GM21717 (cell line): ENCODE data around the gene RAMAC.
A peak's percentile ranks its signal among the peaks of the same experiment; 100 is the strongest.
"Not testable (repeated sequence)": the region's sequence is repeated elsewhere in the genome, so short reads cannot be mapped to it uniquely, and the experiment has no call there.

ENCODE experiments used
- ATAC-seq: cut with Tn5 transposase; IDR thresholded peaks from one replicate; pipeline ENCODE4 v1.9.1; 2021; ENCODE audit warnings: mild to moderate bottlenecking, moderate library complexity; ENCODE audit not compliant: unreplicated experiment

The RAMAC gene

DNA sequence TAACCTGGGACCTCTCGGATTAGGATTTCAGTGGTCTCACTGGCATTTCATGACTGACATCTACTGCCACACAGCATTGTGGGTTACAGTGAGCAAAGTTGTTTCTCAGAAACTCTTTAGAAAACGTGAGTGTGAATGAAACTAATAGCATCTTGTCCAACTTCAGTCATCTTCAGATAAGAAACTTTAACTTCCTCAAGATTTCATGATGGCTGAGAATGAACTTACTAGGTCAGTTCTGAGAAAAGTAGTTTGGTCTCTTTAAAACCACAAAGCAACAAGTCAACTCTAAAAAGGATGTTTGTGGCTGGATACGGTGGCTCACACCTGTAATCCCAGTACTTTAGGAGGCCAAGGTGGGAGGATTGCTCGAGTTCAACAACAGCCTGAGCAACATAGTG, 19.3 kb upstream of the RAMAC start:
- peak; percentile 83 for ATAC-seq

DNA sequence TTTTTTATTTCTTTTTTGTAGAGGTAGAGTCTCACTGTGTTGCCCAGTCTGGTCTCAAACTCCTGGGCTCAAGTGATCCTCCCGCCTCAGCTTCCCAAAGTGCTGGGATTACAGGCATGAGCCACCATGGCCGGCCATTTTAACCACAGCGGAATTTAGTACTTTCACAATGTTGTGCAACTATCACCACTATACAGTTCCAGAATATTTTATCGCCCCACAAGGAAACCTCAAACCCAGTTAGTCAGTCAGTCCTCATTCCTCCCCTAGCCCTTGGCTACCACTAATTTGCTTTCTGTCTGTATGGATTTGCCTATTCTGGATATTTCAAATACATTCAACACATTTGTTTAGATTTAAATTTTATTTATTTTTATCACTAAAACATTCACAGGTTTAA, 17.9 kb upstream of the RAMAC start:
- no peak for ATAC-seq

DNA sequence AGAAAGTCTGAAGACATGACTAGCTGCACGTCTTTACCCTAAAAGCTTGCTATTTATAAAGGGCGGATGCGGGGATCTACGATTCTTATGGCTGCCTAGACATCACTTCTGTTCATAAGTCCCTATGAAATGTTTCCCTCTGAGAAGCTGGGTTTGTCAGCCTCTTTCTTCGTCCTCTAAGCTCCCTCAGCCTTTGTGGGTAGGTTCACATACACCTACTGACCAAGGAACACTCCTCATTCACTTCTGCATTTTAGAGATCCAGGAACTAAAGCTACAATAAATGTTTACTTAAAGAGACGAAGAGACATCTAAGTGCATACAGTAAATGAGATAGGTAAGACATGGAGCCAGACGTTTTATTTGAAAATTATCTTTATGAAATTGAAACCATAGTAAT, 16.7 kb upstream of the RAMAC start:
- ATAC-seq = no peak

DNA sequence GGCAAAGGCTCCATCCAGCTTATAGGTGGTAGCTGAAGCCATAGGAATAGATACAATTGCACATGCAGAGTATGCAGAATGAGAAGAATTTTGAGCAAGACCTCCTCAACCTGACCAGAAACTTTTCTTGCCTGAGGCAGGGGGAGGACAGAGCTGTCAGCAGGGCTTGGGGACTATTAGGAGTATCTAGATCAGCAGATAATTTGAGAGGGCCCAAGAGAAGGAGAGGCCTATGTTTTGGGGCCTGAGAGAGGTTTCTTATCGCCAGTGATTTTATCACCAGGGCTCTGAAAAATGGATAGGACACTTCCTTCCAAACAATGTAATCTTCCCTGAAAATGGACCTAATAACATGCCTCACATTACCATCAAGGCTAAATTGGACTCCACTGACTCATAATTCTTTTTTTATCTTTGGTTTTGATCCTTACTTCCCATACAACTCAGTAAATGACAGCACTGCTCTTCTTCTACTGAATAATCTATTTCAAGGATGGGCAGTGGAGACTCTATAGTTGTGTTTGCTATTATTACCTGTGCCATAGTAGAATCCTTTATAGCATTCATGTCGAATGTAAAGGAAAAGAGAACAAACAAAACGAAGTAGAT, 15.8 kb upstream of the RAMAC start:
- ATAC-seq = no peak

DNA sequence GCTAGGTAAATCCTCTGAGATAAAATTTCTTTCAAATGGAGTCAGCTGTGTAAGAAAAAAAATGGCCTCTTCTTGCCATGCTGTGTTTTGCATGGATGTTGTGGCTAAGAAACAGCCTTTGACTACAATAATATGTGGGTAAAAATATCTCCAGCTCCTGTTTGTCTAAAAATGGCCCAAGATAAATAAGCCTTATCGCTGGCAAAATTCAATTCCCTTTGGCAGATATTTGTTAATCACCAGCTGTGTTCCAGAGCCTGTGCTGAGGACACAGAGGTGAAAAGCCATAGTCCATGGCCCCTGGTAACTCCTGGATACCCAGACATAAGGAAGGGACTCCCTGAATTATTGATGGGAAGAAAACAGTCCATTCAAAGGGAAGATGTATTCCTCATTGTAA, 15.3 kb upstream of the RAMAC start:
- ATAC-seq = no peak

DNA sequence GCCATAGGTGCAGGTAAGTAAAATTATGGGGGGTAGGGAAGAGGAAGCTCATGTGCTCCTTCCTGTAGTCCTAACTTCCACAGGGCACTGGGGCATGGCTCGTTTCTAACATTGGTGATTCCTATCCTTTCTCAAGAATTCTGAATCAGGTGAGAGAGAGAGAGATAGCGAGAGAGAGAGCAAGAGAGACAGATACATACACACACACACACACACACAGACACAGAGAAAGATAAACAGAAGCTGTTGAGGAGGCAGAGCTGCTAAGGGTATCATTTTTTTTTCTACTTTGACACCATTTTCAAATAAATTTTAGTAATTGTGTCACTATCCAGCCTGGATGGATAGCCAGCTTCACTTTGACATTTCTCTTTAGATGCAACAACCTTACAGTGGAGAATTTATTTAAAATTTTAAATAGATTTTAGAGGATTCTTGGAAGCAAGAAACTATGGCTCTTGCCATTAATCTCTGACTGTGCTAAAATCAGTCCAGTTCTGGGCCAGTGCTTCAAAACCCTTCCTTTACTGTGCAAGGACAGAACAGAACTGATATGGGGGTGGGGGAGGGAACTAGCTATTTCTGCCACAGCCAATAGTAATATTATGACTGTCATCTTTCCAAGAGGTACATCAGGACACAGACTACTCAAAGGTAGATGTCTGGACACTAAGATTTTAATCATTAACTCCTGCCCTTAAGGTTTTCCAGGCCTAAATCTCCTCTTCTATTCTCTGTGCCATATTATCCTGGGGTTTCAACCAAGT, 14.6 kb upstream of the RAMAC start:
- ATAC-seq = no peak

DNA sequence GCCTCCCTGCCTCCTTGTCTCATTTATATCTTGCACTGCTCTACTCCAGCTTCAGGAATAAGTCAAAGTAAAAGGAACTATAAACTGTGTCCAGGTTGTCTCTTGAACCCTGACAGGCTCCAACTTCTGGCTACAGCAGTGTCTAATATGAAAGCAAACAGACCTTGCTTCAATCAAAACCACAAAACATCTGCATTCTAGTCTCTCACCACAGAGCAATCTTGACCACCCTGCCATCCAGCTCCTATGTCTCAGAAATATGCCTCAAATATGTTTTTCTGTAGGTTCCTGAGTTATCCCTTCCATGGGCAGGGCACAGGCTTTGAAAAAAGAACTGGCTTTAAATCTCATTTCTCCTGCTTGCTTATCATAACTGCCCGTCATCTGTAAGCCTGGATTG, 13.0 kb upstream of the RAMAC start:
- no peak for ATAC-seq

DNA sequence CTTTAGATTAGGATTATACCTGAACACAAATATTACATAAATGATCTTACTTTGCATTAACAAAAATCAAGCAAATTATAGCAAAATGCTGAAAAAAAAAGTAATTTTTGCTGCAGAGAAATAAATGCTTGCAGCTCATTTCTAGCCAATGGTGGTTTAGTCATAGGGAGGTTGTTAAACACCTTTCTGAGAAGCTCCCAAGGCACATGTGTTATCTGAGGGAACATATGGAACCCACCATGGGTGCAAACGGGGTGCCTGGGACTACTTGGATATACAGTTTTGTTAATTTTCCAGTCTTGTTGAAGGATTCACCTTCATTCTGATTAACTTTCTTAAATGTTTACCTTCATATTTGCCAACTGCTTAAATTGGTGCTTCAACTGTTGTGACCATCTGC, 8.9 kb upstream of the RAMAC start:
- no peak for ATAC-seq

DNA sequence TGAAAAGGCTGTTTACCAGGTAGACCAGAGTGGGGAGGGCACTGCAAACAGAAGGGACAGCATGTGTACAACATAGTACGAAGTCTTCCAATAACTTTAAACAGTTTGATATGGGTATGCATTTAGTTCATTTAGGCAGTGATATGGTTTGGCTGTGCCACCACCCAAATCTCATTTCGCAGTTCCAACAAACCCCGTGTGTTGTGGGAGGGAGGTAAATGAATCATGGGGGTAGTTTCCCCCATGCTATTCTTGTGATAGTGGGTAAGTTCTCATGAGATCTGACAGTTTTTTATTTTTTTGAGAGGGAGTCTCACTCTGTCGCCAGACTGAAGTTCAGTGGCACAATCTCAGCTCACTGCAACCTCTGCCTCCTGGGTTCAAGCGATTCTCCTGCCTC, 7.6 kb upstream of the RAMAC start:
- no peak for ATAC-seq

DNA sequence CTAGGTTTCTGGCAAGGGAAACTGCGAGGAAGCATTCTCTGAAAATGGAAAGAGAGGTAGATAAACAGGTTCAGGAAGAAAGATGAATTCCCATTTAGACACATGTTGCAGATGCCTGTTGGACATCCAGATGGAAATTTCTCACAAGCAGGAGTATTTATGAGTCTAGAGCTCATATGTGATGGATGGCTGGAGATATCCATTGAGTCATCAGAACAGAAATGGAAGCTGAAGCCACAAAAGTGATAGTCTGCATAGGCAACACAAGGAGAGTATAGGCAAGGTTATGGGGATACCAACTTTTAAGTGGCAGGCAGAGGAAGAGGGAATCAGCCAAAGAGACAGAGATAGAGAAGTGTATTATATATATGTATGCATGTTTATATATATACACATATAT, 6.3 kb upstream of the RAMAC start:
- no peak for ATAC-seq

DNA sequence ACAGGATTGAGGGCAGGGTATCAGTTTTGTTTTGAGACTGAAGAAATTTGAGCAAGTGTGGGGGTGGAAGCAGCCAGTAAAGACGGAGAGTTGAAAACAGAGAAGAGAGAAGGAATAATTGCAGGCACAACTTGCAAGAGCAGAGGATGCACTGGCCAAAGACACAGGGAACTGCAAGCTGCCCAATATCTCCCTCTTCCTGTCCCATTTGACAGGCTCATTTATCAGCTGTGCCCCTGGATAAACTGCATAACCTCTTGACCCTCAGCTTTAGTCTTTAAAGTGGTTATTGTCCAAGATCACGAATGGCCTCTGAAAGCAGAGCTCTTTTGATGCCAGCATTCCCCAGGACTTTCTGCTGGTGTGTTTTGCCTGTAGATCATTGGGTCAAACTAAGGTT, 5.0 kb upstream of the RAMAC start:
- ATAC-seq = no peak

DNA sequence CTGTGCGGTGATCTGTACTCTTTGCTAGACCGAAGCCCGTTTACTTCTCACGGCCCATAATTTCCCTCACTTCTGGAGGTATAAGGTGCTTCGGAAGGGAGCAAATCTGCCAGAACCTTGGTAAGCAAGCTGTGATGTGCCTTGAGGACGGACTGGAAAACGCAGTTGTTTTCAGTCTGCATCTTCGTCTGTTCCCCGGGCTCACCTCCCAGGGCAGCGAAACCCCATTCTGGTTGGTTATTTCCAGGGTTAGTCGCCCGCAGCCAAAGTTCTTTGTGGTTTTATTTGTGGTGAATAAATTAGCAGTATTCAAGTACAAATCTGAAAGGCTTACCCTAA, 401 bp downstream of the RAMAC start:
- peak; percentile 28 for ATAC-seq

DNA sequence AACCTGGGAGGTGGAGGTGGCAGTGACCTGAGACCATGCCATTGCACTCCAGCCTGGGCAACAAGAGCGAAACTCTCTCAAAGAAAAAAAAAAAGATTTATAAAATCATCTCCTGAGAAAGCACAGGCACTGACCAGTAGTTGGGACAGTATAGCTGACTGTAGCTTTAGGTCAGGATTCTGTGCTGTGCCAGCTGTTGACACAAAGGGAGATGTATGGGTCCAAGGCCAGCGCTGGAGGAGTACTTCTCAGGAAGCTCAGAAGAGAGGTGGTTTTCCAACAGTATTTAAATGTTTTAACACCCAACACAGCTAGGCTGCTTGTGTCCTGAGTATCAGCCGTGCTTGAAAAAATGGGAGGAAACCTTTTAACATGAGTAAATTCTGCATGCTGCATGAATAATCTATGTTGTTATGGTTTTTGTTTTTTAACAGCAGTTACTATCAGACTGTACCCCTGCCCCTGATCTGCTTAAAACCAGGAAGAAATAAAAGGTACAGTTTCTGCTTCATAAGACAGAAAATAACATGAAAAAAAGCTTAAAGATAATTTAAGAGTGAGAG, 6.5 kb downstream of the RAMAC start:
- ATAC-seq = no peak

DNA sequence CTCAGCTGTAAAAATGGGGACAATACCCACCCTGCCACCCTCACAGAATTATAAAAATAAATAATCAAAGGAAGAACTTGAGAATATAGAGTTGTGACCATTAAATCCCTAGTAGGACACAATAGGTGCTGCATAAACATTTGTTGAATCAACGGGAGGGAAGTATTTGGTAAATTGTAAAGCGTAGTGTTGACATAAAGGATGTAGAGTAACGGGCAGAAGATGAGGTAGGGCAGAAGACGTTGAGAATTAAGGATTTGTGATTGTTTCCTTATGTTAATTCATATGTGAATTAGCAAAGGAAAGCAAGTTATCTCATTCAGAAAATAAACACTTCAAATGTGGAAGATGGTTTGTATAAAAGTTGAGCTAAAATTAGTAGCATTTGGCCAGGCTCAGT, 7.1 kb downstream of the RAMAC start:
- ATAC-seq = no peak

DNA sequence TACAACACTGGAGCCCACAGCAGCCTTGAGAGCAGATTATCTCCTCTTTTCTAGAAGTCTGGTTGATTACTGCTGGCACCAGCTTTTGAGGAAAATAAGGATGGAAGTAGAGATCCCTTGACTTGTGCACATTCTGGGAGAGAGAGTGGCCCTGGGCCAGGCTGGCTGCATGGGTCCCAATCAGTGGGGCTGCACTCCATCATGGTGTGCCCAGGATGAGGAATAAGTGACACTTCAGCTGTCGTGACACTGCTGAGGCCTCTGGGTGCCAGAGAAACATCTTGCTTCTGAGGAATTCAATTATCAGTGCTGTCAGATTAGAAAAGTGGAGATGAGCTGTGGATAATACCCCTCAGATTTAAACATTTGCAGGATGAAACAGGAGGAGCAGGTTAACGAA, 9.1 kb downstream of the RAMAC start:
- no peak for ATAC-seq

DNA sequence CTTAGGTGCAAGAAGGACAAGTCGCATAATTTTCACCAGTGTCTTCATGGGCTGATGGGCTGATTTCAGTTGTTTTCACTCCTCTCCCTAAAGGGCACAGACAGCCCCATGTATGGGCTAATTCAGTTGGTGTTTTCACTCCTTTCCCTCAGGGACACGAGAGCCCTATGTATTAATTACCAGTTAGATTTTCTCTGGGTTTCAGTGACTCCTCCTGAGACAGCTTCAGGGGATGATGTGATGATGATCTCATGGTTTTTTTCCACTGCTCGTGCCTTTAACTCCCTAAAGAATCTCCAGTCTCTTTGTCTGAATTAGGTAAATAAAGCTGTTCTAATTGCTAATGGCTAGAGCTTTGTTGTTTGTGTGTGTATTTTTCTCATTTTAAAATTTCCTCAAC, 9.9 kb downstream of the RAMAC start:
- no peak for ATAC-seq

DNA sequence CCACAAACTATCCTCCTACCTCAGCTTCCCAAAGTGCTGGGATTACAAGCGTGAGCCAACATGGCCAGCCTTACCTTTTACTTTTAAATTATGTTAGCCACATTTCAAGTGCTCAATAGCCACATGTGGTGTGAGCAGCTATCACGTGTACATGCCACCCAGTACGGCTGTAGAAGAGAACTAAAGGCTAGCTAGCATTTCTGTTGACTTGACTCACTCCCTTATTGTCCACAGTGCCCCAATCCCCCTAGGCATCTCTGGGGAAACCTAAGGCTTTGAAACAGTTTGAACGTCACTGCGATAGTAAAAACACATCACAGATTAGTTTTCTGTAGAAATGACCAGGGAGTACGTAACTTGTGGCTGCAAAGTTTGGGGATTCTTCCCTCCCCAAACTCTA, 13.4 kb downstream of the RAMAC start:
- ATAC-seq = no peak

DNA sequence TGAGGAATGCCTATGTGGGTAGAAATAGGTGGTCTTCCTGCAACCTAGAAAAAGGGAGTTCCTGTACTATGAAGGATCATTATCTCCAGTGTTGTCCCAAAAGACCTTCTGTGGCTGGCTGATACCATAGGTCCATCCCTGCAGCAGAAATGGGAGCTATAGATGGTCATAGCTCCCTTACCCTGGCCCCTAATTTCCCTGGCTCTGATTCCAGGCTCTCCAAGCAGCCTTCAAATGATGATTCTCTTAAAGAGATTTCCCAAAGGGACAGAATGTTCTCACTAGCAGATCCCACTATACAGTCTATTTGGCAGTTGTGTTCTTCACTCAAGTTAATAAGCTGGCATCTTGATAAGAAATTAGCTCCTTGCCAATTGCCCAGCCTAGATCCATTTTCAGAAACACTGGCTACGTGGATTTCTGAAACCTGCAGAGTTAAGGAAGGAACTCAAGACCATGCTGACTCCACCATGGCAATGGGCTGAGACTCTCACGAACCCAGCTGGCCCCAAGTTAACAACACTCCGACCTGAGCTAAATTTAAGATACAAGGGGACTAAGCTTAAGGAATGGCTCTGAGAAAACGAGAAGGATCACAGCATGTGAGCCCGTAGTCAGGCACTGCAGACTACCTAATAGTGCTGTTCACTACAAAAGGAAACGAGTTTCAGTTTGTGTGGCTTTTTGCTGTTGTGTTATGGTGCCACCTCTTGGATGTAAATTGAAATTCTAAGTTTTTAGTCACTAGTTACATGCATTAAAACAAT, 14.1 kb downstream of the RAMAC start:
- ATAC-seq = peak; percentile 78

DNA sequence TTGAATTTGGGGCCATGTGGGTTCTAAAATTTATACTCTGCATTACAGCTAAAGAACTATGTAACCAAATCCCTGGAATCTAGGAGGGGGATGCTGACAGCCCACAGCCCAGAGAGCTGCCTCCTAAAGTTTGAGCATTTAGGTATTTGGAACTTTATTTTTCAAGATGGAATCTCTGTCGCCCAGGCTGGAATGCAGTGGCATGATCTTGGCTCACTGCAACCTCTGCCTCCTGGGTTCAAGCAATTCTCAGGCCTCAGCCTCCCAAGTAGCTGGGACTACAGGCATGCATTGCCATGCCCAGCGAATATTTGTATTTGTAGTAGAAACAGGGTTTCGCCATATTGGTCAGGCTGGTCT, 14.6 kb downstream of the RAMAC start:
- ATAC-seq = not testable (repeated sequence)

DNA sequence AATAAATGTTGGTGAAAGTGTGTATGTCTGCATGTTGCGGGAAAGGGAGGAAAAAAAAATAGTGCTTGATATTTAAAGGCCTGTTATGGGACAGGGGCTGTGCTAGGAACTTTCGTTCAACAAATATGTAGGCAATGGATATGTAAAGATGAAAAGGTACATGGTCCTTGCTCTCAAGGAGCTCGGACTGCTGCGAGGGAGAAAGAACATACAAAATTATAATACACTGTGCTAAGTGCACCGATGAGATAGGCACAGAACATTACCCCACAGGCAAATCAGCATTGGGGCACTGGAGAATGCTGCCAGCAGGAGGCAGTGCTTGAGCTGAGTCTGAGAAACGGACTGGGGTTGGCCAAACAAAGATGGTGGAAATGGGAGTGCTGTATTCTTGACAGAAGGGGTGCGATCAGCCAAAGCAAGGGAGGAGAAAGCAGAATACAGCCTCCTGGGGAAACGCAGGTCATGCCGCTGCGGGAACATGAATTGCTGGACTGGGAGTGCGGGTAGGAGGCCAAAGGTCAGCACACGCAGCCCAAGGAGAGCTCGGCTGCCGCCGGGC, 24.8 kb downstream of the RAMAC start:
- ATAC-seq = peak; percentile 75

DNA sequence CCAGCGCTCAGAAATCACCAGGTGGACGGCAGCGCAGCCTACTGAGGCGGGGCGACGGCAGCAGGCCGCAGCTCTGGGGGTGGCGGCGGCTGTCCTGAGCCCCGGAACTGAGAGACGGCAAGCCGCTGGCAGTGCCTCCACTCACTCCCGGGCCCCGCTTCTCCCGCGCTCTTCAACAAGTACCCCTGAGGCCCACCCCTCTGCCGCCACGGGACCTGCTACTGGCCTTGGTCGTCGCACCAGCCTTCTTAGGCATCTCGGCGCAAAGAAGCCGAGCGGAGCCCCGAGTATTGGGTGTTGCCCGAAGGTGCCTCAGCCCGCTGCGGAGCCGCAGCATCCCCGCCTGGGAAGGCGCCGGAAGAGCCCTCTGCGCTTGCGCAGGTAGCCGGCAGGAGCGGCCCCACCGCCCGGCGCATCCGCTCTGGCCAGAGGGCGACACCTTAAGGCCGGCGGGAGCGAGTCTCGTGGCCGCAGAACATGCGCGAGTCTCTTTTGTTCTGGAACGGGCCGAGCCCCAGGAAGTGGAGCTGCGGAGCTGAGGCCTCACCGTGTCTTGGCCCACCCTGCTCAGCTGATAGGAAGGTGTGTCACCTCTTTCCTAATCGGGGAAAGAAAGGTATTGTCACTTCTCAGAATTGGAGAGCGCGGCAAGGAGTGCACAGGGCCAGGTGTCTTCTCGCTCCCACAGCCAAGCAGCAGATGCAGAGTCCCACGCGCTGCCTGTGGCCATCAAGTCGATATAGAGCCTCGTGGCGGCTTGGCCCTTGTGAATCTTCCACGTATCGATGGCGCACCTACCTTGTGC, 25.5 kb downstream of the RAMAC start, which contains the start of gene C15orf40:
Gene C15orf40 (minus strand): TSS at position 369 of the 805 bp plus-strand sequence. CDS start 32 bp downstream, at position 337.
- peak; percentile 87 for ATAC-seq
